ENCODE data around the gene CFB. TPM values are rescaled to one million over a fixed set of nuclear protein-coding genes. Genes with fewer than 3 reads are reported as not detected.

The CFB gene
- total and polyA plus RNA-seq, 2 of the 13 experiments (the other 11 are each of a cell fraction or from before 2014, with no cell fraction given): 171 to 513 TPM

- TF ChIP-seq ZBTB7B (CRISPR knock-in tag; IDR thresholded peaks at IDR 0.05) (no peak), ZNF543 (CRISPR knock-in tag; IDR thresholded peaks at IDR 0.05) (no peak), ZNF12 (CRISPR knock-in tag; IDR thresholded peaks at IDR 0.05) (no peak), ZNF337 (CRISPR knock-in tag; IDR thresholded peaks at IDR 0.05; ENCODE audit: borderline replicate concordance, low read depth) (0 out of 2 replicates have a peak, but pooled peaks have one; percentile 29), JUND (CRISPR knock-in tag; IDR thresholded peaks at IDR 0.05) (no peak), SETDB1 (CRISPR knock-in tag; IDR thresholded peaks at IDR 0.05; ENCODE audit: borderline replicate concordance) (no peak), E2F2 (CRISPR knock-in tag; IDR thresholded peaks at IDR 0.05; ENCODE audit: borderline replicate concordance) (no peak), ELF1 (CRISPR knock-in tag; IDR thresholded peaks at IDR 0.05) (no peak), ZFX (CRISPR knock-in tag; IDR thresholded peaks at IDR 0.05; ENCODE audit: low read depth) (no peak), KLF6 (CRISPR knock-in tag; IDR thresholded peaks at IDR 0.05) (no peak), PAWR (CRISPR knock-in tag; IDR thresholded peaks at IDR 0.05; ENCODE audit: borderline replicate concordance) (no peak), ARID4A (CRISPR knock-in tag; IDR thresholded peaks at IDR 0.05; ENCODE audit: borderline replicate concordance) (peak; percentile 42; the same call in 1 of the 2 replicates), ZNF484 (CRISPR knock-in tag; IDR thresholded peaks at IDR 0.05; ENCODE audit: borderline replicate concordance, low read depth) (no peak), MYC (CRISPR knock-in tag; IDR thresholded peaks at IDR 0.05; ENCODE audit: borderline replicate concordance) (no peak; the same call in 1 of the 2 replicates), ISL2 (CRISPR knock-in tag; IDR thresholded peaks at IDR 0.05) (peak; percentile 37; the same call in 1 of the 2 replicates), SMC3 (IDR thresholded peaks at IDR 0.05; ENCODE audit: low read length) (peak; percentile 97), MEF2D (CRISPR knock-in tag; IDR thresholded peaks at IDR 0.05) (no peak), SNRNP70 (IDR thresholded peaks at IDR 0.05; ENCODE audit: low read depth, low read length) (no peak), NKX3-1 (CRISPR knock-in tag; IDR thresholded peaks at IDR 0.05) (no peak), ZNF75D (CRISPR knock-in tag; IDR thresholded peaks at IDR 0.05; ENCODE audit: borderline replicate concordance) (no peak)
- TF ChIP-seq, protein P1, sequence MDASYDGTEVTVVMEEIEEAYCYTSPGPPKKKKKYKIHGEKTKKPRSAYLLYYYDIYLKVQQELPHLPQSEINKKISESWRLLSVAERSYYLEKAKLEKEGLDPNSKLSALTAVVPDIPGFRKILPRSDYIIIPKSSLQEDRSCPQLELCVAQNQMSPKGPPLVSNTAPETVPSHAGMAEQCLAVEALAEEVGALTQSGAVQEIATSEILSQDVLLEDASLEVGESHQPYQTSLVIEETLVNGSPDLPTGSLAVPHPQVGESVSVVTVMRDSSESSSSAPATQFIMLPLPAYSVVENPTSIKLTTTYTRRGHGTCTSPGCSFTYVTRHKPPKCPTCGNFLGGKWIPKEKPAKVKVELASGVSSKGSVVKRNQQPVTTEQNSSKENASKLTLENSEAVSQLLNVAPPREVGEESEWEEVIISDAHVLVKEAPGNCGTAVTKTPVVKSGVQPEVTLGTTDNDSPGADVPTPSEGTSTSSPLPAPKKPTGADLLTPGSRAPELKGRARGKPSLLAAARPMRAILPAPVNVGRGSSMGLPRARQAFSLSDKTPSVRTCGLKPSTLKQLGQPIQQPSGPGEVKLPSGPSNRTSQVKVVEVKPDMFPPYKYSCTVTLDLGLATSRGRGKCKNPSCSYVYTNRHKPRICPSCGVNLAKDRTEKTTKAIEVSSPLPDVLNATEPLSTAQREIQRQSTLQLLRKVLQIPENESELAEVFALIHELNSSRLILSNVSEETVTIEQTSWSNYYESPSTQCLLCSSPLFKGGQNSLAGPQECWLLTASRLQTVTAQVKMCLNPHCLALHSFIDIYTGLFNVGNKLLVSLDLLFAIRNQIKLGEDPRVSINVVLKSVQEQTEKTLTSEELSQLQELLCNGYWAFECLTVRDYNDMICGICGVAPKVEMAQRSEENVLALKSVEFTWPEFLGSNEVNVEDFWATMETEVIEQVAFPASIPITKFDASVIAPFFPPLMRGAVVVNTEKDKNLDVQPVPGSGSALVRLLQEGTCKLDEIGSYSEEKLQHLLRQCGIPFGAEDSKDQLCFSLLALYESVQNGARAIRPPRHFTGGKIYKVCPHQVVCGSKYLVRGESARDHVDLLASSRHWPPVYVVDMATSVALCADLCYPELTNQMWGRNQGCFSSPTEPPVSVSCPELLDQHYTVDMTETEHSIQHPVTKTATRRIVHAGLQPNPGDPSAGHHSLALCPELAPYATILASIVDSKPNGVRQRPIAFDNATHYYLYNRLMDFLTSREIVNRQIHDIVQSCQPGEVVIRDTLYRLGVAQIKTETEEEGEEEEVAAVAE (CRISPR knock-in tag; IDR thresholded peaks at IDR 0.05; ENCODE audit: borderline replicate concordance): no peak
Measured at GRCh38 chr6:31952140-31952805, 6.4 kb downstream of the CFB start (continued).
